SK-MEL-5 (cell line): ENCODE data around the gene HOXB3. TPM values are rescaled to one million over a fixed set of nuclear protein-coding genes. Genes with fewer than 3 reads are reported as not detected.

Experiments
- DNase-seq: peaks from one replicate; pipeline ENCODE4 v3.0.0-alpha.2; 2016; ENCODE audit warnings: low read depth, low spot score
- in situ Hi-C: cut with HindIII; loops from 2 replicates; pipeline ENCODE4 v1.10.0; 2016; ENCODE audit warnings: low sequenced_read_pairs, high pct_unique_total_duplicates, low pct_unique_long_range_greater_than_20kb
- total RNA-seq: library from RNA; depleted of rRNA; stranded (reverse); fragments of >200 nt; shearing (Covaris generic); gene quantifications from 2 replicates; pipeline ENCODE4 v1.2.3, GENCODE V29; 2014

HOXB3 gene
- total RNA-seq, 1 experiment from 2014 or later: 1.1 TPM

DNA sequence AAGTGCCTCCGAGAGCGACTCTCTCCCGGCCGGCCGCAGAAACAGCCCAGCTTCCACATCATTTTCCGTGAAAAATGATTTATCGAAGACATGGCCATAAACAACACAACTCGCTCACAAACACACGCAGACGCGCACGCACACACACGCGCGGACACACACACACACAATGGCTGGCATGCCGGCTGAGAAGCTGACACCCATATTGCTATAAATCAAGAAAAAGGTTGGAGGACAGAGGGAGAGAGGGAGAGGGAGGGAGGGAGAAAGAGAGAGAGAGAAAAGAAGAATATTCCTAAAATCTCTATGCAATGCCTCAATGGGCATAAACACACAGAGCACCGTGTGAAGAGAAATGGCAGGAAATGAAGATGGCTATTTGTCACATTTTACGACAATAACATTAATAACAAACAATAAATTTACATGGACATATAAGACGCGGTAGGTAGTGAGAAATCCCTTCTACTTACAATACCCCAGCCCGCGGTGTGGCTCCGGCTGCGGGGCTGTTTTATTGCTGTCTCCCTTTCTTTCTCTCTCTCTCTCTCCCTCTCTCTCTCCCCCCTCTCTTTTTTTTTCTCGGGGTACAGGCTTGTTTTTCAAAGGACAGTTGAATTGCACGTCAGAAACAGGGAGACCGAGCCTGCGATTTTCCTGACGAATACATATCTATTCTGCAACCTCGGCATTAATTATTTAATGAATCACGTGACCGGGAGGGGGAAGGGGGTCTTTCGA is 21.4 kb downstream of the HOXB3 start:
- in situ Hi-C loops: no loop called here
- no peak for DNase-seq

GRCh38 chr17:48567646-48568354 is 22.2 kb downstream of the HOXB3 start:
- in situ Hi-C loops: no loop called here
- DNase-seq: no peak

GRCh38 chr17:48567209-48567608 is 22.8 kb downstream of the HOXB3 start:
- DNase-seq: no peak
- in situ Hi-C loops: no loop called here

- no peak for DNase-seq
- in situ Hi-C loops: no loop called here
Observed at GRCh38 chr17:48566717-48567116, 23.3 kb downstream of the HOXB3 start.

DNA sequence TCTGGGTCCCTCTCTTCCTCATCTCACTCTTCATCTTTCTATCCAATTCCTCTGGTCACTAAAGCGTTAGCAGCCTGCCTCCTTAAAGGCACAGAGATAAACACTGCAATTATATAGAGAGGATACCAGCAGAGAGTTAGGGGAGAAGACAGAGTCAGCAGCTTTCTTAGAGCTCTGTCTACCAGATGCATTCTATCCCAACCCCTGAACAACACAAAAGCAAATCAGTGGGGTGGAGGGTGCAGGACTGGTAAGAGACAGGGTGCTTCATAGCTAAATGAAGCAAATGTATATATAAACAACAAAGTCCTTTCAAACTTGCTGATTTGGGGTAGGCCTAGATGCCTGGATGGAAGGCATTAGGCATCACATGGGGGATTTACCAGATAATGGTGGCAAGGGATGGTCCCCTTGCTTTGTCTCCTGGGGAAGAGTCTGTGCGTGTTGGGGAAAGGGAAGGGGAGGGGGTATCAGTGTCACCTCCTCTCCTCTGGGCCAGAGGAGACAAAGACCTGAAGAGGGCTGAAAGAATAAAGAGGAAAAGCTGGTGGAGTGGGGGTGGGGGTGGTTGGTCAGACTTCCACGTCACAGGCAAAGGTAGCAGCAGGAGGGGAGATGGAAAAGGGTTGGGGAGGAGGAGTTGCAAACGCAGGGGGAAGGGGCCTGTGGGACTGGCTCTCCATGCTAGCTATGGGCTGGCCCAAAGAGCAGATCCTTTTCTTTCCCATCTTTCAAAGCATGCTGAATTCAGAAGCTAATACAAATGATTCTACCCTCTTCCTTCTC is 23.9 kb downstream of the HOXB3 start:
- DNase-seq: no peak
- in situ Hi-C loops: no loop called here

DNA sequence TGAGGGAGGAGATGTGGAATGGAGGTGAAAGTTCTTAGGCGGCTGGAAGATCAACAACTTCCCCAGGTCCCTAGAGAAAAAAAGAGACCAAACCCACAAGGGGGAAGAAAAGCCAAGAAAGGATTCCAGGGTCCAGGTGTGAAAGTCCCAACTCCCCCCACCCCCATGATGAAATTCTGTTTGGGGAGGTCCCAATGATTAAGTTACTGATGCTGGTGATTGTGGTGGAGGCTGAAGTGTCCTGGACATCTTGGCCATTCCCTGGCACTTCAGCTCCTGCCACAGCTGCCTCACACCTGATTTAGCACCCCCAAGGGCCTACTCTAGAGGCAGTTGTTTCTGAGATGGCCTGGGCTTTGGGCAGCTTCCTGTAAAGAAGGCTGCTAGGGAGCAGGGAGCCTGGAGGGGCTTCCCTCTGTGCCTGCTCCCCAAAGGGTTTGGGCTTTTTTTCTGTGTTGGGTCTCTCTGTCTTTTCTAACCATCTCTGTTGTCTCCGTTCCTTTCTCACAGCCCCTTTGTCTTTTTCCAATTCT is 25.0 kb downstream of the HOXB3 start:
- in situ Hi-C loops: no loop called here

GRCh38 chr17:48564188-48565021 is 25.6 kb downstream of the HOXB3 start:
- no peak for DNase-seq
- in situ Hi-C loops: no loop called here

More for the DNA sequence above, 25.0 kb downstream of the HOXB3 start:
- no peak for DNase-seq

DNA sequence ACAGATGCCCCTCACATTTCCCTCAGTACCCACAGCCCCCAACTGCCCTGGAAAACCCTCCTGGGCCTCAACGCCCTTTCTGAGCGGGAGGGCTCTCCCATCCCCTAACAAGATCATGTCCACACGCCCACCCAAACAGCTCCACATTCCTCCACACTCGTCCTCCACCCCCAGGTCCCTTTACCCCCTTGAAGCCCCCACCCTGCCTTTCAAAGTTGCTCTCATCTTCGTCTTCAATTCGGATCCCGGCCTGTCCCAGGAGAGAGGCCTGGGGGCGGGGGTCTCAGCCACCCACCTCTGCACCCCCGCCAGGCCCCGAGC is 26.2 kb downstream of the HOXB3 start:
- in situ Hi-C loops: no loop called here
- no peak for DNase-seq

- in situ Hi-C loops: no loop called here
- DNase-seq: no peak
Observed at GRCh38 chr17:48563385-48563838, 26.6 kb downstream of the HOXB3 start.

GRCh38 chr17:48562934-48563333 is 27.1 kb downstream of the HOXB3 start:
- in situ Hi-C loops: no loop called here
- no peak for DNase-seq

- peak; percentile 12 for DNase-seq
- in situ Hi-C loops: no loop called here
Observed at GRCh38 chr17:48561884-48562810, 27.9 kb downstream of the HOXB3 start.

- in situ Hi-C loops: no loop called here
- no peak for DNase-seq
Observed at GRCh38 chr17:48559840-48560817, 29.9 kb downstream of the HOXB3 start.

GRCh38 chr17:48559122-48559839 is 30.8 kb downstream of the HOXB3 start:
- DNase-seq: no peak
- in situ Hi-C loops: no loop called here

DNA sequence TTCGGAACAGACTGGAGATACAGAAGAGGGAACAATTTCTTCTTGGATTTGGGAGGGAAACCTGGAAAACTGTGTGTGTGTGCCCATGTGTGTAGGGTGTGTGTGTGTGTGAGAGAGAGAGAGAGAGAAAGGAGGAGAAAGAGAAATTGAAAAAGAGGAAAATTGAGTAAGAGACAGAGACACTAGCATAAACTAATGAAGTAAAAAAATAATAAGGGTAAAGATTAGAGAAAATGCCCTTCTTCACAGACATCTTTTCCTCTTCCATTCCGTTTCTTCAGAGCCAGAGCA is 31.3 kb downstream of the HOXB3 start:
- in situ Hi-C loops: no loop called here
- no peak for DNase-seq
